DMS153 (cell line): Measurements from ENCODE around the gene SWI5.

Source experiments
- DNase-seq: peaks from one replicate; lab custom pipeline; 2025; lab: John Stamatoyannopoulos, UW

SWI5 gene

GRCh38 chr9:128252317-128253139 is 23.5 kb upstream of the SWI5 start:
- no peak for DNase-seq

- DNase-seq = no peak
Measured at GRCh38 chr9:128253140-128253990, 22.7 kb upstream of the SWI5 start.

GRCh38 chr9:128253991-128254346 is 22.1 kb upstream of the SWI5 start:
- DNase-seq = no peak

- DNase-seq = no peak
Measured at GRCh38 chr9:128254362-128254761, 21.7 kb upstream of the SWI5 start.

- no peak for DNase-seq
Measured at GRCh38 chr9:128254855-128255759, 21.0 kb upstream of the SWI5 start.

GRCh38 chr9:128257086-128257825 is 18.8 kb upstream of the SWI5 start:
- DNase-seq = no peak

- DNase-seq = no peak
Measured at GRCh38 chr9:128257907-128258306, 18.2 kb upstream of the SWI5 start.

- DNase-seq = no peak
Measured at GRCh38 chr9:128258326-128258725, 17.8 kb upstream of the SWI5 start.

GRCh38 chr9:128259156-128259555 is 16.9 kb upstream of the SWI5 start:
- DNase-seq = no peak

GRCh38 chr9:128260340-128260739 is 15.7 kb upstream of the SWI5 start:
- no peak for DNase-seq

- no peak for DNase-seq
Measured at GRCh38 chr9:128262687-128263086, 13.4 kb upstream of the SWI5 start.

- no peak for DNase-seq
Measured at GRCh38 chr9:128265348-128265847, 10.7 kb upstream of the SWI5 start.

GRCh38 chr9:128266868-128267590 is 9.0 kb upstream of the SWI5 start:
- DNase-seq = no peak

GRCh38 chr9:128271112-128271511 is 5.0 kb upstream of the SWI5 start:
- DNase-seq = no peak

- no peak for DNase-seq
Measured at GRCh38 chr9:128271512-128271911, 4.6 kb upstream of the SWI5 start.

- no peak for DNase-seq
Measured at GRCh38 chr9:128274245-128274644, 1.8 kb upstream of the SWI5 start.

GRCh38 chr9:128275198-128276007 is 673 bp upstream of the SWI5 start, which contains the start of gene GOLGA2:
TSS of gene GOLGA2 (minus strand) at chr9:128276007. CDS start at chr9:128275976, 31 bp downstream.
- no peak for DNase-seq

- no peak for DNase-seq
Measured at GRCh38 chr9:128276574-128277270, 646 bp downstream of the SWI5 start.
